ENCODE measurements around the gene ATXN1.
"Not testable (repeated sequence)": the region's sequence is repeated elsewhere in the genome, so short reads cannot be mapped to it uniquely, and the experiment has no call there.

ATXN1 gene

DNA sequence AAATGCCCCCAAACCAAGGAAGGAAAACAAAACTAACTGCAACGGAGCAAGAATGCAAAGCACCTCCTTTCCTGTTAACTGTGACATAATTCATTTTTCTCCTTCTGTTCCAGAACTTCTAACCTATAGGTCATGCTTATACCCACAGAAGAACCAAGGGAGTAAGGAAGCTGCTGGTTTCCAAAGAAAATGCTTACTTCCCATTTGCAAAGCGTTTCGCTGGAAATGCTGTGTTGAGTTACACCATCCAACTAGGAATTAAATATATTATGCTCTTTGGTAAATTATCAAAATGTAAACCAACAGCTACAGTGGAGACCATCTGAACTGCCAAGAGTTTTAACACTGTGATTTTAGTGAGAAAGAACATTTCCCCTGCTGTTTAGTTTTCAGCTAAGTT is 42.9 kb downstream of the ATXN1 start:
- no peak for DNase-seq

DNA sequence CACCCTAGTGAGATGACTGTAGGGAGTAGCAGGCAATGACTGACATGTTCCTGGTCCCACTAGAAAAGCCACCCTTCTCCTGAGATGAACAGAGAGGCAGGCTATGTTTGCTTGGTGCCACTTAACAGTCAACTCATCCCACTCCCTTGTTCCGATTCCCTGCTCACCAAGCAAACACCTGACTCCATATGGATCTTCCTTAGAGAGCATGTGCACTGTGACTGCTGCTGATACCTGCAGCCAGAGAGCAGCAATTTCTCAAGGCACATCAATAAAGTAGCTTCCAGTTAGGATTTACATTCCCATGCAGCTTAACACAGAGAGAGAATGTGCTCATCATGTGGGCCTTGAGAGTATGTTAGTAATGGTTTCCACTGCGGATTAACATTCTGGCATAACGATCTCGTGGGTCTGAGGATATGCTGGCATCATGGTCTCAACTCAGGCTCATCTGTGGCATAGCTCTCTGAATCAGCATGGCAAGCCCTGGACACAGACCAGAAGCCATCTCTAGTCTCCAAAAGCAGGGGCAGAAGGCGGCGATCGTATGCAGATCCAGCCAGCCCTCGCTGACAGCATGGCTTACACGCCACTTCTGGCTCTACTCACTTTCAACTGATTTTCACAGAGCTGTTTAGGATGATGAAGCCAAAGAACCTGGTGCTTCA is 43.9 kb downstream of the ATXN1 start:
- no peak for DNase-seq

DNA sequence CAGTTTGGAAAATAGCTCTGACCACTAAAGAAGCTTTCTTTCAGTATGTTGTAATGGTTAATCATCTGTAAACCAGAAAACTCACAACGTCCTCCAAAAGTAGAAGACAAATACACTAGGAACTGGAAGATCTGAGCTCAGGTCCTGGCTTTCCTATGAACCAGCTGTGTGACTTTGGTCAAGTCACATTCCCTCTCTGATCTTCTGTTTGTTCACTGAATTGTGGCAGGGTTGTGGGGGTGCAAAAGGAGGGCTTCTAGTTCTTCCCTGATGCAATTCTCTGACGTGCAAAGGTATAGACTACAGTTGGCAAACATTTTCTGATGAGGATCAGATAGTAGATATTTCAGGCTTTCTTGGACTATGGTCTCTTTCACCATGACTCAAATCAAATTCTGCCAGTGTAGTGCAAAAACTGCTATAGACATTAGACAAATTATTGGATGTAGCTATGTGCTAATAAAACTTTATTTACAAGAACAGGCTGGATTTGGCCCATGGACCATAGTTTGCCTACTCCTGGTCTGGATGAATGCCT is 44.9 kb downstream of the ATXN1 start:
- DNase-seq, result no peak

DNA sequence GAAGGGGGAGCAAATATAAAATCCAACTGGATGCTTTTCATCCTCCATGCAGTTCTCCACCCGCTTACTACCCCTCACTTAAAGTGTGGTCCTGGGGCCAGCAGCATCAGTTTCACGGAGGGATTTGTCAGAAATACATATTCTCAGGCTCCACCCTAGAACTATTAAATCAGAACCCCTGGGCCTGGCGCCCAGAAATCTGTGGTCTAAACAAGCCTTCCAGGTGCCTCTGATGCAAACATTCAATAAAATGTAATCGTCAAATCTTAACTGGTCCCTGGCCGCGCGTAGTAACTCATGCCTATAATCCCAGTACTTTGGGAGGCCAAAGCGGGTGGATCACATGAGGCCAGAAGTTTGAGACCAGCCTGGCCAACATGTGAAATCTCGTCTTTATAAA is 47.7 kb downstream of the ATXN1 start:
- DNase-seq, result no peak

DNA sequence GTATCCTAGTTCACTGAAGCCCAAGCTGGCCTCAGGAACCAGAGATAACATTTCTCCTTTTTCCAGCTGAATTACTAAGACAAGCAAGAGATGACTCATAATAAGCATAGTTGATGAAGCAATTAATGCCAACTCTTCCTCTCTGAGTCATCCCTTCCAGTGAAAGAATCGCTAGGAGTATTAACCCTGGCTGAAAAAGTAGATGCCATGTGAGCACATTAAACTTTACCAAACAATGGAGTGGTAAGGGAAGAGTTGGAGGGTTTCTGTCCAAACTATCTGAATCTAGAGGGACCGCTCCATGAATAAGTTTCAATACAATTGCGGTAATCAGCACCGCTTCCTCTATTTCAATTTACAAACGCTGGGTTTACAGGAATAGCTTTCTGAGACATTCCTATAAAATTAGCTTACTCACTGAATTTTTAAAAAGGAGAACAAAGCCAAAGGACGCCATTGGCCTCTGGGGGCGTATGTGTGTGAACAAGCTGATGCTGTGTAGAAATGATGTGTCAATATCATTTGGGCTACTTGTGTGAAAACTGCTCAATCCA is 48.3 kb downstream of the ATXN1 start:
- no peak for DNase-seq

DNA sequence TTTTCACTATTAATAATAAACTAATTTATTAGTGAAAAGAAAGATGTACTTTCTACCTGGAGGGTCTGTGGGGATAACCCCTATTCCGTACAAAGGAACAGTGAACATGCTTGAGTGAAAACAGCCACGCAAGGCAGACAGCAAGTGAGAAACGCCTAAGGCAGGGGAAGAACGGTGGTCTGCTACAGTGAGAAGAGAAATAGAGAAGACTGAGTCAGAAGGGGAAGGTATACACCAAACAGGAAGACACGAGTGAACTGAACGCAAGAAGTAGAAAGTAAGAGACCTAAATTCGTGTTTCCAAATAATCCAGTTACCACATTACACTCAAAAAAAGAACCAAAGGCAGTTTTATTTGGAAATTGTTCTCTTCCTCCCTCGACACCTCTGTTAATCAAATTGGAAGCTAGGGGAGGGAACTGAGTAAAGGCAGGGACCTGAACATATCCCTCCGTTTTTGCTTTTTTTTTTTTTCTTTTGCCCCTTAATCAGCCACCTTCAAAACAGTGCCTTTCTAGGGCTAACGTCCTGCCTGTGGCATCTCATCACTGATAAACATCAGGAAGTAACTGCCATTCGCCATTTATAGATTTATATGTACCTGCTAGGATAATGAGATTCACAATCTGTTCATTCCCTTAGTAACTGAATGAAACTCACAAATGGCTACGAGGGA is 48.9 kb downstream of the ATXN1 start:
- DNase-seq, result peak; percentile 25

DNA sequence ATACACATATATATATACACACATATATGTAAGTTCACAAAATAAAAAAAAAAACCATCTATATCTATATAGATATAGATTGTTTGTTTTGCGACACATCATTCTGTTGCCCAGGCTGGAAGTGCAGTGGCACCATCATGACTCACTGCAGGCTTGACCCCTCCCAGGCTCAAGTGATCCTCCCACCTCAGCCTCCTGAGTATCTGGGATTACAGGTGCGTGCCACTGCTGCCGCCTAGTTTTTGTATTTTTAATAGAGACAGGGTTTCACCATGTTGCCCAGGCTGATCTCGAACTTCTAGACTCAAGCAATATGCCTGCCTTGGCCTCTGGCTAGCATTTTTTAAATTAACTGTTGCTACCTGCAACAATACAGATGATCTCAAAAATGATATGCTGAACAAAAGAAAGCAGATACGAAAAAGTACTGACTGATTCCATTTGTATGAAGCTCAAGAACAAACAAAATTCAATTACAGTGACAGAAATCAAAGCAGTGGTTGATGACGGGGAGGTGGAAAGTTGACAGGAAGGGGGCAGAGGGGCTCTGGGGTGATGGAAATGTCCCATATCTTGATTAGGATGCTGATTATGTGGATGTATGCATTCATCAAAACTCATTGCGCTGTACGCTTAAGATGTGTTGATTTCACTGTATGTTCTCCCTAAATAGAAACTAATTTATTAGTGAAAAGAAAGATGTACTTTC is 49.6 kb downstream of the ATXN1 start:
- peak; percentile 50 for DNase-seq

DNA sequence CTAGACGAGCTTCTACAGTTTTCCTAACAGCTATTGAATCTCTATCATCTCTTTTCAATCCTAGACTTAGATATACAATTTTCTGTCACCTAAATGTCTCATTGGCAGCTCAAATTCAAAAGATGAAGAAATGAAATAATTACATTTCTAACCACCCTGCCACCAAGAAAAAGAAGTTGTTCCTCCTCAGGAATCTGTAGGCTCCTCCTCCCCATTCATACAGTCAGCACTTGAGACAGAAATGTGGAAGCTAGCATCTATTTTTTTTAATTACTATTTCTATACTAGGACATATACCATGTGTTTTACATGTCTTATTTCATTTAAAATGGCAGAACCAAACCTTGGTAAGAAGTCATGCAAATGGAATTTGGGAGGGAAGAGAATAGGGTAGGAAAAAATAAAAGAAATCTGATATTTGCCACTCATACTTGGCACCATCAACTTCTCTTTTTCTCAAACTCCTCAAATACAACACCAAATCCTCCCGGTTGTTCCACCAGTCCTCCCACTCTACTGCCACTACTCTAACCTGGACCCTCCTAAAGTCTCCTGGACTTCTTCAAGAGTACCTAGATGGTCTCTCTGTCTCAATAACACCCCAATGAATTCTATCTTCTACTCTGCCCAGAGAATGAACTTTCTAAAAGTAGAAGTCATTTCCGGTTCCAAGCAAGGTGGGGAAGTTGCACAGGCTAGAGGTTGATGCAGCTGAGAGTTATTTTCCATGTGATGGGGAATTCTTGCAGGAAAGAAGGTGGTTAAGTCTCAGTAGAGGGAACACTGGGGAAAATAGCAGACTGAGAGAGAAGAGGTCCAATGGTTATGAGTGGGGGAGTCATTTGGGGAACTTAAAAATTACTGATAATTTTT is 54.1 kb downstream of the ATXN1 start:
- DNase-seq, result no peak

DNA sequence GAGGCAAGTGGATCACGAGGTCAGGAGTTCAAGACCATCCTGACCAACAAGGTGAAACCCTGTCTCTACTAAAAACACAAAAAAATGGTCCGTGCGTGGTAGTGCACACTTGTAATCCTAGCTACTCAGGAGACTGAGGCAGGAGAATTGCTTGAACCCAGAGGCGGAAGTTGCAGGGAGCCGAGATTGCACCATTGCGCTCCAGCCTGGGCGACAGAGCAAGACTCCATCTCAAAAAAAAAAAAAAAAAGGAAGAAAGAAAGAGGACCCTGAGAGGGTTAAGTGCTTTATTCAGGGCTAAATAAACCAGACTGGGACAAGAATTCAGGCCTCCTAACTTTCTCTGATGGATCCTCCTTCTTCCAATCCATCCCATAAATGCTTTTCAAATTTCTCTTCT is 54.8 kb downstream of the ATXN1 start:
- DNase-seq, result not testable (repeated sequence)

DNA sequence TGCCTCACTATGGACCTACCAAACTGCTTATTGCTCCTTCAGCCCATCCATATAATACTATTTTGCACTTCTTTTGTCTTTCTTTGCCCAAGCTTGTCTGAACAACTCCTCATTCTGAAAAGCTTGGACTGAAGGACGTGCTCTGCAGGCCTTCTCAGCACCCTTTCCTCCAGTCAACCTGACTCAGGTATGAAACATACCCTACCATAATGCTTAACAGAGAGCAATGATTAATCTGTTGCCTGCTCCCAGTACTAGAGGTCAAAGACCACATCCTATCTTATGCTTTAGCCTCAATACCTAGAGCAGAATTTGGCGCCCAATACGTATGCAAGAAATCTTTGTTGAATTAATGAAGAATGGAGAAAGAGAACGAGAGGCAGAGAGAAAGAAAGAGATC is 55.2 kb downstream of the ATXN1 start:
- no peak for DNase-seq

DNA sequence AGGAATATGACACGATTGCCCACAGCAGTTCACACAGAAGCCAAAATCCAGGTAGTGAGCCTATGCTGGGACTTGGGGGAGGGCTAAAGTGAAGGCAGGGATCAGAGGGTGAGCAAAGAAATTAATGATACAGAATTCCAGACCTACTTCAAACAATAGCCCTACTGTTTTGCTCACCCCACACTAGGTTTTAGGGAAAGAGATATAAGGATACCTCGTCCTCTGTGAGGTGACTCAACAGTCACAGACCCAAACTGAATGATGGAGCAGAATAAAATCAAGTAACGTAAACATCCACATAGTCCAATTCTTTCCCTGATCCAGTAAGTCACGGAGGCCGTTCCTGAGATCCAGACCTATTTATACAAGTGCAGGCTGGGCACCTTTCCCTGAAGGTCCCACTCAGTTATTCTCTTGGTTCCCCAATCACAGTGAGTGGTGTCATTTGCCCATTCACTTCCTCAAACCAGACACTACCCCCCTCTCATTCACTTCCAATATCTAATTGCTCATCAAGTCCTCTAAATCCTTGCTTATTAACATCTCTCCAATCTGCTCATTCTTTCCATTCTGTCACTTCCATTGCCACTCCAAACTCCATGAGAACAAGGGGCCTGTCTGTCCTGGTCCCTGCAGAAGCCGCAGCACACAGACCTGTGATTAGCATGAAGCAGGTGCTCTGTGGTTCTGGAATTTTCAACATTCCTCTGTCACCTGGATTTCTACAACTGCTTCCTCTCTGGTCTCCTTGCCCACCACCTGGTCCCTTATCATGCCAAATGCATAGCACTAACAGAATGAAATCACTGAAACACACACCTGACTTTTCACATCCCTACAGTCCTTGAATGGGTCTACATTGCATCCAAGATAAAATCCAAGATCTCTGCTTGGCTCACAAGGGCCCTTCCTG is 55.9 kb downstream of the ATXN1 start:
- no peak for DNase-seq

DNA sequence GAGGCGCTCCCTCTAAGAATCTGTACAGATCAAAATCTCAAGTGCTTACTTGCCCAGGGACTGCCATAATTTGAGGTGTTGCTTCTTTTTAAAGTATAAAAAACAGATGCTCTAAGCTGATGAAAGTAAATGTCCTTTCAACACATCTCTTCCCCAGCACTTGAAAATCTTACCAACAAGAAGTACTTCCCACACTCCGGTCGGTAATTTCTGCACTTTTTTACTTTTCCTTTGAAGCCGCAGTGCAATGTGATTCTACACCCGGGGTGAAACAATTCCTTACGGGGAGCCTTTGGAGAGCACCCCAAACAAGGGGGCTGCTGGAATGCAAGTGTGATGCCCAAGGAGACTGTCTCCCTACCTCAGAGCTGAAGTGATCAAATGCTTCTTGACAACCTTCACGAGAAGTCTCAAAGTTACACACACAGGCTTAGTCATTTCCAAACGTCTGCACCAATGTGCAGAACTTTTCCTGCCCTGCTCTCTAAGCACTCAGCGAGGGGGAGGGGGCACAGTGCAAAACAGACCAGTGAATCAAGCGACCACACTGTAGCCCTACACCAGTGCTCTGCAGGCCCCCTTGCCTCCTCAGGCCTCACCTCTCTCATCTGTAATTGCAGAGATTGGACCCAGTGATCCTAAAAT is 56.7 kb downstream of the ATXN1 start:
- DNase-seq, result no peak

DNA sequence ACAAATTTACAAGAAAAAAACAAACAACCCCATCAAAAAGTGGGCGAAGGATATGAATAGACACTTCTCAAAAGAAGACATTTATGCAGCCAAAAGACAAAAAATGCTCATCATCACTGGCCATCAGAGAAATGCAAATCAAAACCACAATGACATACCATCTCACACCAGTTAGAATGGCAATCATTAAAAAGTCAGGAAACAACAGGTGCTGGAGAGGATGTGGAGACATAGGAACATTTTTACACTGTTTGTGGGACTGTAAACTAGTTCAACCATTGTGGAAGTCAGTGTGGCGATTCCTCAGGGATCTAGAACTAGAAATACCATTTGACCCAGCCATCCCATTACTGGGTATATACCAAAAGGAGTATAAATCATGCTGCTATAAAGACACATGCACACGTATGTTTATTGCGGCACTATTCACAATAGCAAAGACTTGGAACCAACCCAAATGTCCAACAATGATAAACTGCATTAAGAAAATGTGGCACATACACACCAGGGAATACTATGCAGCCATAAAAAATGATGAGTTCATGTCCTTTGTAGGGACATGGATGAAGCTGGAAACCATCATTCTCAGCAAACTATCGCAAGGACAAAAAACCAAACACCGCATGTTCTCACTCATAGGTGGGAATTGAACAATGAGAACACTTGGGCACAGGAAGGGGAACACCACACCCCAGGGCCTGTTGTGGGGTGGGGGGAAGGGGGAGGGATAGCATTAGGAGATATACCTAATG is 58.5 kb downstream of the ATXN1 start:
- not testable (repeated sequence) for DNase-seq

DNA sequence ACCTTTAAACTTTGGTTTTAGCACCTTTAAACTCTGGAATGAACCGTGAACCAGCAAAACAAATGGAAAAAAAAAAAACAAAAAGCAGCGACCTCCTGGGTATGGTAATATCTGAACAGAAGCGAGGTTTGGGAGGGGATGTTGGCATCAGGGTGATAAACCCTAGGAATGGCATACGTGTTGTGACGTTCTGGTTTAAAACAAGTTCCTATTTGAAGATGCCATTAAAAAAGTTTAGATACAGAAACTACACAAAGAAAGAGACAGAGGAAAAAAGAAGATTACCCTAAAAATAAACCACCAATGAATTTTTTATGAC is 60.4 kb downstream of the ATXN1 start:
- no peak for DNase-seq

DNA sequence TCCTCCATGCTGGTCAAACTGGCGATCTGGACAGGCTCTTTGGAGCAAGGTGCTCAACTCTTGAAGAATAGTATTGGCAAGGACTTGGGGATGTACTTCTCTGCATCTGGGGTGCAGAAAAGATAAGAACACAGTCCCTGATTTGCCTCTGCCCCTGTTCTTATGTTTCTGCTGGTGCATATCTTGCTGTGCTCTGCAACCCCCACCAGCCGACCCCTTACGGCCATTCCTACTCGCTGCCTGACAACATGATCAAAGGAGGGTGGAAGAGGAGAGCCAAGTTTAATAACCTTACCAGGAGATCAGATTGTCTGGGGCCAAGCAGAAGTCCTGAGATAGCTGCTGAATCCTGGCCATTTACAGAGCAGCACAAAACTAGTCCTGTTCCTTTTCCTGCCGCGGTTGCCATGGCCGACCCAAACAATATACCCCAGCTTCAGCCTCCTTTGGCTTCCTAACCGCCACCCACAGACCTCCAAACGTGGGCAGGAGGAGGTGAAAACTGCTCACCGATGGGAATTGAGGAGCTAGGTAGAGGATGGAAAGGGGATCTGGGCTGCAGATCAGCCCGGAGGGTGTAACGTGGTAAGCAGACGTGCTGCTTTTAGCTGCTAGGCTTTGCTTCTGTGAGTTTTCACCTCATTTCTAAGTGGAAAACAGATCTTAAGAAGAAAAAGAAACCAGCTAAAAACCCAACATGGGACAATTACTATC is 60.9 kb downstream of the ATXN1 start:
- peak; percentile 54 for DNase-seq

DNA sequence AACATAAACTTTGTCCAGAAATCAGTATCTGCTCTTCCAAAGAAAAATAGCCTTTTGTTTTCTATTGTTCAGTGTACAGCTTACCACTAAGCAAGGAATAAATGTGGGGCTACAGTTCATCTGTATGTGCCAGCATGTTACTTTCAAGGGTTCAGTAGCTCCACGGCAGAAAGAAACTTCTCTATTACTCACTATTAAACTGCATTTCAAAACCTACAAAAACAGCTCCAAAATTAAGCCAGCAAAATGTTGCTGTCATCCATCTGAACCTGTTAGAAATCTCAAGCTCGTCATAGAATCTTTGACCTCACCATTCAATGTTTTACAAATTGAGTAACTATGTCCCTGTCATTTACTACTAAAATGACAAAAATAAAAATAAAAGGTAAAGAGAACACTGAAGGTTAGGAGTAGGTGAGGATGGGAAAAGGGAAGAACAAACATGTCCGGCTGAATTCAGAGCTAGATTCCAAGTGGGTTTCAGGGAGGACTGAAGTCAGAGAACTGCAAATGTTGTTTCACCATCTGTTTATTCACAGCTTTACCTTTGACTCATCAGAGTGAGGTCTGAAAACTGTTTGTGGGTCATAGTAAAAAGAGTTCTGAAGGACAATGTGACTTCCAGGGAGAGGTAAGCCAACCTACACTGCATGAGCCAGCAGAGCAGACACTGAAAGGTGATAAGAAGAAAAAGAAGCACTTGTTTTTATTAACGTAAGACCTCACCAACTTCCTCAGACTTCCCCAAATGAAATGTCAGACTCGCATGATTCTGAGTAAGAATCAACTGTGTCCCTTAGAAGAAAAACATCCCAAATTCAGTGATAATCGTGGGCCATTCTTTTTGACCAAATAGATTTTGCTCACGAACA is 62.0 kb downstream of the ATXN1 start:
- no peak for DNase-seq

DNA sequence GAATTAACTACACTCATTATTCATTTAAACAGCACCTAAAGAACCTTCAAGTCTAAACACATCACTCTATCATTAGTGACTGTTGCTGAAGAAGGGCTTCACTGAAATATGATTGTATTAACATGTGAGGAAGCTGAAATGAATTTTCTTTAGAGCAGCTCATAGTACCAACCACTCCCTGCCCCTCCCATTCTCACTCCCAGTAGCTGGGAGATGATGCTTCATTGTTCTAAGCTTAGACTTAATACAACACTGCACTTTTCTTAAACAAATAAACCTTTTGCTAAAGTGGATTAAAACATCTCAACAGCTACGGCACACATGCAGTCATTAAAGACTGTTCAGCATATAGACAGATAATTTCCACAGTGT is 63.1 kb downstream of the ATXN1 start:
- DNase-seq, result no peak

DNA sequence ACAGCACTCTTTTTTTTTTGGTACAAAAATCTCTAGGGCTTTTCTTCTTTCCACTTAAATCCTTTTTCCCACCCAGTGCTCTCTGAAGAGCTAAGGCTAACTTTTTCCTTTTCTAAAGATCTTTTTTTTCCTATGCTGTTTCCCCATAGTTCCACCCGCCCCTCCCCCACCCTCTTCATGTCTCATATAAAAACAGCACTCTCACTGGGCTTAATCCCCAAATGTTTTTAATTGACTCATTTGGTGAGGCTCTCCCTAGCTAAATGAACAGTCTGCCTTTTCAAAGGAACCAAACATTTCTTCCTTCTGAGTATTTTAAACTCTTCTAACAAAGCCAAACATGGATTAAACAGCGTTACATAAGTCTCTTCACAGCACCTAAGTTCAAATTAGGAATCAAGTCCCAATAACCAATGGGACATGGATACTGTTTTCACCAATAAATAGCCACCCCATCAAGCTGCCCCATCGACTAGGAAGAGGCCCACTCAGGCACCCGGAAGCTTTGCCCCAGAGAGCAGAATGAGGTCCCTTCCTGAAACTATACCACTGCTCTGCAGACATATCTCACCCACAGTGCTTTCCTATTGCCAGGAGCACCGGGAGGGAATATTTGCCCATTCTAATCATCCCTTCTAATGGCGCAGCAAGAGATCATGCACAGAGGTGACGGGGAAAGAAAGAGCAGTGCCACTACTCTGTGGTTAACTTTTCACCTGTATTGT is 63.7 kb downstream of the ATXN1 start:
- DNase-seq, result no peak
